PC-3 (cell line): ENCODE results near the gene MIPEP. TPM values are rescaled to one million over a fixed set of nuclear protein-coding genes. Genes with fewer than 3 reads are reported as not detected.

Experiments
- ATAC-seq: fragments of 200-7000 bp; cut with Tn5 transposase; 2 replicates; pipeline ENCODE4 v1.9.1; 2020; ENCODE audit warnings: mild to moderate bottlenecking, moderate library complexity
- BruUV-seq: library from RNA; stranded (reverse); fragments of 400-500 nt; replicated peaks from 2 replicates; lab custom pipeline; 2021; lab: Mats Ljungman, UMichigan
- CTCF ChIA-PET: fragments of 300-600 bp; sonication (Branson Sonifier 250); formaldehyde crosslinking; loops from one replicate; lab custom pipeline; 2022; ENCODE audit warnings: antibody characterized with exemption; lab: Charles Lee
- POLR2A ChIA-PET: fragments of 300-600 bp; sonication (Branson Sonifier 250); formaldehyde crosslinking; loops from one replicate; lab custom pipeline; 2022; ENCODE audit warnings: antibody characterized with exemption; ENCODE audit not compliant: unreplicated experiment; lab: Charles Lee
- DNase-seq: peaks from one replicate; pipeline ENCODE4 v3.0.0-alpha.2; 2015
- H2AFZ ChIP-seq: fragments of 300-600 bp; sonication (generic); 2 replicates; pipeline ENCODE4 v1.6.0; 2016; ENCODE audit warnings: antibody characterized with exemption, low read length
- H3F3A ChIP-seq: fragments of 300-600 bp; sonication (generic); one replicate; pipeline ENCODE4 v1.6.0; 2017; ENCODE audit warnings: antibody characterized with exemption, low read length, control low read depth, mild to moderate bottlenecking; ENCODE audit not compliant: unreplicated experiment
- H3K27ac ChIP-seq: fragments of 300-600 bp; sonication (generic); 2 replicates; pipeline ENCODE4 v1.5.1; 2016; ENCODE audit warnings: mild to moderate bottlenecking, low read length
- H3K27me3 ChIP-seq: fragments of 300-600 bp; sonication (generic); 2 replicates; pipeline ENCODE4 v1.6.1; 2016; ENCODE audit warnings: low read length, mixed read lengths
- H3K36me3 ChIP-seq: fragments of 300-600 bp; sonication (generic); 2 replicates; pipeline ENCODE4 v1.6.1; 2016; ENCODE audit warnings: low read depth, mixed run types, low read length, mixed read lengths
- H3K4me1 ChIP-seq: fragments of 300-600 bp; sonication (generic); 2 replicates; pipeline ENCODE4 v1.5.1; 2016; ENCODE audit warnings: low read length; ENCODE audit not compliant: insufficient read depth
- H3K4me2 ChIP-seq: fragments of 300-600 bp; sonication (generic); 2 replicates; pipeline ENCODE4 v1.6.0; 2016; ENCODE audit warnings: low read length
- H3K4me3 ChIP-seq: fragments of 300-600 bp; sonication (generic); 2 replicates; pipeline ENCODE4 v1.5.1; 2016; ENCODE audit warnings: mild to moderate bottlenecking, low read length, mixed read lengths
- H3K79me2 ChIP-seq: fragments of 300-600 bp; sonication (generic); 2 replicates; pipeline ENCODE4 v1.6.1; 2017; ENCODE audit warnings: low read length, mixed read lengths
- H3K9ac ChIP-seq: fragments of 300-600 bp; sonication (generic); 2 replicates; pipeline ENCODE4 v1.6.0; 2016; ENCODE audit warnings: mild to moderate bottlenecking, low read length
- H3K9me2 ChIP-seq: fragments of 300-600 bp; sonication (generic); replicated peaks from 2 replicates; pipeline ENCODE4 v1.6.1; 2016; ENCODE audit warnings: mixed run types, low read length, mixed read lengths
- H3K9me3 ChIP-seq: fragments of 300-600 bp; sonication (generic); 2 replicates; pipeline ENCODE4 v1.6.1; 2016; ENCODE audit warnings: low read length, mixed read lengths
- H4K20me1 ChIP-seq: fragments of 300-600 bp; sonication (generic); 2 replicates; pipeline ENCODE4 v1.6.1; 2016; ENCODE audit warnings: low read length, mixed read lengths
- CTCF ChIP-seq: fragments of 300-600 bp; sonication (generic); conservative IDR thresholded peaks from 2 replicates; pipeline ENCODE4 v1.5.1; 2017; ENCODE audit warnings: antibody characterized with exemption, low read depth, mild to moderate bottlenecking, low read length
- EZH2 ChIP-seq: fragments of 300-600 bp; sonication (generic); IDR thresholded peaks from one replicate; pipeline ENCODE4 v1.6.1; 2017; ENCODE audit warnings: antibody characterized with exemption, mild to moderate bottlenecking, low read length; ENCODE audit not compliant: unreplicated experiment
- EZH2phosphoT487 ChIP-seq: fragments of 300-600 bp; sonication (generic); IDR thresholded peaks from 2 replicates; pipeline ENCODE4 v1.6.1; 2018; ENCODE audit warnings: mild to moderate bottlenecking, antibody characterized with exemption, low read length, borderline replicate concordance
- intact Hi-C: fragments of 100-400 bp; cut with micrococcal nuclease; formaldehyde crosslinking; loops from 2 replicates; pipeline ENCODE4 v1.9.0; 2023
- total RNA-seq: library from RNA; depleted of rRNA; stranded (reverse); fragments of >200 nt; gene quantifications from 2 replicates; pipeline ENCODE4 v1.2.3, GENCODE V29; 2014

MIPEP gene
- total RNA-seq, 1 experiment from 2014 or later: 30.5 TPM

- no peaks in the 10 kb centered on the region for H3K9me3 ChIP-seq
- H3K36me3 ChIP-seq: no peaks in the 10 kb centered on the region
- H3F3A ChIP-seq: no peaks in the 10 kb centered on the region
- H3K4me2 ChIP-seq: no peak overlapping the region
- BruUV-seq: no TSS peak
- no peak overlapping the region for H2AFZ ChIP-seq
- no peak overlapping the region for H3K9ac ChIP-seq
- H3K4me1 ChIP-seq: peaks cover 16% of the 10 kb centered on the region
- H3K4me3 ChIP-seq: no peak overlapping the region
- ChIA-PET POLR2A (no interaction called here), CTCF (no interaction called here)
- TF ChIP-seq EZH2 (no peak), EZH2phosphoT487 (no peak), CTCF (no peak)
- no peaks in the 10 kb centered on the region for H3K27me3 ChIP-seq
- no peak overlapping the region for H3K27ac ChIP-seq
- intact Hi-C loops: no loop called here
- H3K79me2 ChIP-seq: no peaks in the 10 kb centered on the region
- no peaks in the 10 kb centered on the region for H3K9me2 ChIP-seq
- no peak for ATAC-seq
- no peaks in the 10 kb centered on the region for H4K20me1 ChIP-seq
- DNase-seq: no peak
Measured at GRCh38 chr13:23725922-23726321, 163.3 kb downstream of the MIPEP start.

GRCh38 chr13:23724196-23724970 is 164.8 kb downstream of the MIPEP start:
- ChIA-PET CTCF (no interaction called here), POLR2A (no interaction called here)
- DNase-seq (peak; percentile 49), ATAC-seq (peak; percentile 33)
- Histone ChIP-seq H3K4me1 (peaks cover 21% of the 10 kb centered on the region), H4K20me1 (no peaks in the 10 kb centered on the region), H3K79me2 (no peaks in the 10 kb centered on the region), H3K9me3 (no peaks in the 10 kb centered on the region), H3K36me3 (no peaks in the 10 kb centered on the region), H3K4me3 (no peak overlapping the region), H3F3A (no peaks in the 10 kb centered on the region), H3K27me3 (no peaks in the 10 kb centered on the region), H3K9me2 (no peaks in the 10 kb centered on the region), H3K4me2 (no peak overlapping the region), H3K27ac (peak overlapping the region; percentile 49), H2AFZ (no peak overlapping the region), H3K9ac (no peak overlapping the region)
- no TSS peak for BruUV-seq
- intact Hi-C loops: no loop called here
- no peak for TF ChIP-seq EZH2
- no peak for TF ChIP-seq EZH2phosphoT487
- TF ChIP-seq CTCF: no peak

DNA sequence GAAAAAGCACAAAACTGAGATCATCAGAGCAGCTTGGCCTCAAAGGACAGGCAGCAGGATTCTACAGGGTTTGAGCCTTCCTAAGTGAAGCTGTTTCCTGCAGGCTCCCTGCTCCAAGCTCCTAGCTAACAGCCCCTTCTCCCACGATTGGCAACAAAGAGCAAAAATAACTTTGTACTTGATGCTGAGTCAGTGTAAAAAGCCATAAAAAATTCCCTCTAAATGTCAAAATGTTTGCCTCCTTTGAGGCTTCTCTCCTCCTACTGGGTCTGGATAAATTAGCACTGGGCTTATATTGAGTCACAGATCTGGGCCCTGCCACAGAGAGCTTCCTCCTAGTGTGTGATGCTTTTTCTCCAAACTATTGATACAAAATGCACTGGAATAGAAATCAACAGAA is 165.7 kb downstream of the MIPEP start:
- Histone ChIP-seq H3K27ac (peak overlapping the region; percentile 49), H4K20me1 (no peaks in the 10 kb centered on the region), H3K9me3 (no peaks in the 10 kb centered on the region), H3F3A (no peaks in the 10 kb centered on the region), H3K4me3 (no peak overlapping the region), H3K9ac (no peak overlapping the region), H3K79me2 (no peaks in the 10 kb centered on the region), H3K36me3 (no peaks in the 10 kb centered on the region), H2AFZ (no peak overlapping the region), H3K9me2 (no peaks in the 10 kb centered on the region), H3K4me1 (peaks cover 29% of the 10 kb centered on the region), H3K27me3 (no peaks in the 10 kb centered on the region), H3K4me2 (no peak overlapping the region)
- BruUV-seq: no TSS peak
- no peak for TF ChIP-seq CTCF
- no peak for TF ChIP-seq EZH2phosphoT487
- TF ChIP-seq EZH2: no peak
- DNase-seq (peak; percentile 42), ATAC-seq (peak; percentile 53)
- ChIA-PET POLR2A (interaction anchor here (0.7 kb wide), 1 partner anchor 27 kb away, joined by 3 read pairs; no protein-coding TSS in a partner anchor), CTCF (no interaction called here)
- intact Hi-C loops: no loop called here
